Lower leg skin (tissue), 3 donors: ENCODE data around the gene DAB2IP.

Source experiments
- CTCF ChIP-seq, 3 donors: fragments of 450-650 bp; IDR thresholded peaks; one replicate each; pipeline ENCODE4 v1.5.1; 2016; ENCODE audit warnings: antibody characterized with exemption in 3 of 3, mild to moderate bottlenecking in 3 of 3, moderate library complexity in 2 of 3
- POLR2A ChIP-seq, 2 donors: fragments of 450-650 bp; IDR thresholded peaks; one replicate each; pipeline ENCODE4 v1.6.1; 2016 to 2017; ENCODE audit warnings: antibody characterized with exemption in 2 of 2, mild to moderate bottlenecking in 1 of 2, moderate library complexity in 1 of 2

GRCh38 chr9:121802753-121803152 lies 151.3 kb downstream of the DAB2IP start:
- TF ChIP-seq CTCF (IDR thresholded peaks at IDR 0.05) (no peak), POLR2A (IDR thresholded peaks at IDR 0.05) (no peak)
